GM21528 (cell line): ENCODE results near the gene UBE3C.
A peak's percentile ranks its signal among the peaks of the same experiment; 100 is the strongest.
"Not testable (repeated sequence)": the region's sequence is repeated elsewhere in the genome, so short reads cannot be mapped to it uniquely, and the experiment has no call there.

Experiments
- ATAC-seq: cut with Tn5 transposase; IDR thresholded peaks from one replicate; pipeline ENCODE4 v1.9.1; 2021; ENCODE audit warnings: mild to moderate bottlenecking, moderate library complexity; ENCODE audit not compliant: unreplicated experiment, low FRiP score

The UBE3C gene

GRCh38 chr7:157269341-157270059 is 130.8 kb downstream of the UBE3C start:
- no peak for ATAC-seq

GRCh38 chr7:157270060-157270444 is 131.3 kb downstream of the UBE3C start:
- no peak for ATAC-seq

GRCh38 chr7:157271315-157271990 is 132.7 kb downstream of the UBE3C start:
- no peak for ATAC-seq

- ATAC-seq = no peak
Observed at GRCh38 chr7:157271991-157272324, 133.2 kb downstream of the UBE3C start.

- no peak for ATAC-seq
Observed at GRCh38 chr7:157272351-157273207, 133.9 kb downstream of the UBE3C start.

GRCh38 chr7:157273208-157274093 is 134.7 kb downstream of the UBE3C start:
- ATAC-seq = peak; percentile 82

- ATAC-seq = not testable (repeated sequence)
Observed at GRCh38 chr7:157274094-157274634, 135.4 kb downstream of the UBE3C start.

GRCh38 chr7:157274991-157275427 is 136.3 kb downstream of the UBE3C start:
- no peak for ATAC-seq

- ATAC-seq = no peak
Observed at GRCh38 chr7:157276091-157276561, 137.4 kb downstream of the UBE3C start.

GRCh38 chr7:157276731-157277562 is 138.2 kb downstream of the UBE3C start:
- ATAC-seq = no peak

- not testable (repeated sequence) for ATAC-seq
Observed at GRCh38 chr7:157277568-157277967, 138.8 kb downstream of the UBE3C start.

GRCh38 chr7:157278167-157278790 is 139.6 kb downstream of the UBE3C start:
- no peak for ATAC-seq

GRCh38 chr7:157278791-157279724 is 140.3 kb downstream of the UBE3C start:
- no peak for ATAC-seq

- no peak for ATAC-seq
Observed at GRCh38 chr7:157279741-157280215, 141.1 kb downstream of the UBE3C start.

- no peak for ATAC-seq
Observed at GRCh38 chr7:157280216-157280841, 141.6 kb downstream of the UBE3C start.

GRCh38 chr7:157281221-157281998 is 142.7 kb downstream of the UBE3C start:
- ATAC-seq = no peak
